ENCODE results near the gene ZNF649.
"Not testable (repeated sequence)": the region's sequence is repeated elsewhere in the genome, so short reads cannot be mapped to it uniquely, and the experiment has no call there.

Gene ZNF649

GRCh38 chr19:51904331-51905165 lies at the start of gene ZNF649:
ZNF649 (minus strand) TSS chr19:51905017; CDS start chr19:51900107, 4,910 bp downstream.
- peak; percentile 46 to 60 for DNase-seq (ENCODE audit: low read depth in 2 of 2)

GRCh38 chr19:51948975-51949374 lies 44.2 kb upstream of the ZNF649 start:
- no peak for DNase-seq (ENCODE audit: low read depth in 2 of 2)

- no peak for DNase-seq (ENCODE audit: low read depth in 2 of 2)
Observed at GRCh38 chr19:51946602-51947001, 41.8 kb upstream of the ZNF649 start.

- no peak for DNase-seq (ENCODE audit: low read depth in 2 of 2)
Observed at GRCh38 chr19:51944798-51945552, 40.2 kb upstream of the ZNF649 start.

GRCh38 chr19:51938936-51939335 lies 34.1 kb upstream of the ZNF649 start:
- DNase-seq (ENCODE audit: low read depth in 2 of 2) = no peak

GRCh38 chr19:51931921-51932320 lies 27.1 kb upstream of the ZNF649 start:
- DNase-seq (ENCODE audit: low read depth in 2 of 2) = no peak

- no peak for DNase-seq (ENCODE audit: low read depth in 2 of 2)
Observed at GRCh38 chr19:51927859-51928258, 23.0 kb upstream of the ZNF649 start.

GRCh38 chr19:51926784-51927741 lies 22.2 kb upstream of the ZNF649 start, which contains the start of gene ZNF613:
ZNF613 (plus strand) TSS chr19:51927472; CDS start chr19:51936221, 8,749 bp downstream.
- peak; percentile 75 to 77 for DNase-seq (ENCODE audit: low read depth in 2 of 2)

GRCh38 chr19:51926426-51926783 lies 21.6 kb upstream of the ZNF649 start:
- no peak for DNase-seq (ENCODE audit: low read depth in 2 of 2)

- DNase-seq (ENCODE audit: low read depth in 2 of 2) = no peak
Observed at GRCh38 chr19:51921949-51922348, 17.1 kb upstream of the ZNF649 start.

- no peak for DNase-seq (ENCODE audit: low read depth in 2 of 2)
Observed at GRCh38 chr19:51919606-51920005, 14.8 kb upstream of the ZNF649 start.

GRCh38 chr19:51916167-51916566 lies 11.3 kb upstream of the ZNF649 start:
- no peak for DNase-seq (ENCODE audit: low read depth in 2 of 2)

- no peak for DNase-seq (ENCODE audit: low read depth in 2 of 2)
Observed at GRCh38 chr19:51915324-51915867, 10.6 kb upstream of the ZNF649 start.

- not testable (repeated sequence) for DNase-seq (ENCODE audit: low read depth in 2 of 2)
Observed at GRCh38 chr19:51907981-51908380, 3.2 kb upstream of the ZNF649 start.

- not testable (repeated sequence) for DNase-seq (ENCODE audit: low read depth in 2 of 2)
Observed at GRCh38 chr19:51906108-51906507, 1.3 kb upstream of the ZNF649 start.

- not testable (repeated sequence) for DNase-seq (ENCODE audit: low read depth in 2 of 2)
Observed at GRCh38 chr19:51905639-51906038, 822 bp upstream of the ZNF649 start.

- no peak for DNase-seq (ENCODE audit: low read depth in 2 of 2)
Observed at GRCh38 chr19:51905206-51905605, 389 bp upstream of the ZNF649 start.

GRCh38 chr19:51903192-51903591 lies 1.6 kb downstream of the ZNF649 start:
- DNase-seq (ENCODE audit: low read depth in 2 of 2) = no peak

GRCh38 chr19:51901860-51902259 lies 3.0 kb downstream of the ZNF649 start:
- no peak for DNase-seq (ENCODE audit: low read depth in 2 of 2)

GRCh38 chr19:51891193-51891747 lies 13.5 kb downstream of the ZNF649 start:
- DNase-seq (ENCODE audit: low read depth in 2 of 2) = no peak

GRCh38 chr19:51889934-51890333 lies 14.9 kb downstream of the ZNF649 start:
- no peak for DNase-seq (ENCODE audit: low read depth in 2 of 2)
